SK-N-MC (cell line): ENCODE results near the gene FAAP20.

Experiments used
- DNase-seq: peaks from one replicate; pipeline ENCODE4 v3.0.0-alpha.2; 2011; ENCODE audit warnings: low read depth, low spot score
- H3K27ac ChIP-seq: fragments of 200-600 bp; sonication (generic); 2 replicates; pipeline ENCODE4 v1.5.1; 2016; ENCODE audit warnings: mixed run types
- H3K36me3 ChIP-seq: fragments of 200-600 bp; sonication (generic); 2 replicates; pipeline ENCODE4 v1.6.1; 2017; ENCODE audit warnings: antibody characterized with exemption, low read length, mixed read lengths; ENCODE audit not compliant: insufficient read depth
- H3K4me3 ChIP-seq: fragments of 200-600 bp; sonication (generic); 2 replicates; pipeline ENCODE4 v1.5.1; 2016
- H3K9ac ChIP-seq: fragments of 200-600 bp; sonication (generic); 2 replicates; pipeline ENCODE4 v1.8.0; 2017; ENCODE audit warnings: mixed run types, mixed read lengths; ENCODE audit not compliant: insufficient read length
- H3K9me3 ChIP-seq: fragments of 200-600 bp; sonication (generic); 2 replicates; pipeline ENCODE4 v1.6.1; 2017; ENCODE audit warnings: low read depth, mild to moderate bottlenecking, antibody characterized with exemption, low read length, moderate library complexity, mixed read lengths
- EZH2 ChIP-seq: fragments of 200-600 bp; sonication (generic); IDR thresholded peaks from one replicate; pipeline ENCODE4 v1.6.1; 2017; ENCODE audit warnings: antibody characterized with exemption
- FOXP2 ChIP-seq: optimal IDR thresholded peaks from 2 replicates; pipeline ENCODE3; 2011; ENCODE audit warnings: mild to moderate bottlenecking, moderate library complexity; ENCODE audit not compliant: insufficient read depth; ENCODE audit errors: extremely low read length, control extremely low read depth
- POLR2AphosphoS5 ChIP-seq: IDR thresholded peaks from 2 replicates; pipeline ENCODE4 v1.6.1; 2012; ENCODE audit warnings: mild to moderate bottlenecking, low read depth, low read length, borderline replicate concordance

FAAP20 gene

DNA sequence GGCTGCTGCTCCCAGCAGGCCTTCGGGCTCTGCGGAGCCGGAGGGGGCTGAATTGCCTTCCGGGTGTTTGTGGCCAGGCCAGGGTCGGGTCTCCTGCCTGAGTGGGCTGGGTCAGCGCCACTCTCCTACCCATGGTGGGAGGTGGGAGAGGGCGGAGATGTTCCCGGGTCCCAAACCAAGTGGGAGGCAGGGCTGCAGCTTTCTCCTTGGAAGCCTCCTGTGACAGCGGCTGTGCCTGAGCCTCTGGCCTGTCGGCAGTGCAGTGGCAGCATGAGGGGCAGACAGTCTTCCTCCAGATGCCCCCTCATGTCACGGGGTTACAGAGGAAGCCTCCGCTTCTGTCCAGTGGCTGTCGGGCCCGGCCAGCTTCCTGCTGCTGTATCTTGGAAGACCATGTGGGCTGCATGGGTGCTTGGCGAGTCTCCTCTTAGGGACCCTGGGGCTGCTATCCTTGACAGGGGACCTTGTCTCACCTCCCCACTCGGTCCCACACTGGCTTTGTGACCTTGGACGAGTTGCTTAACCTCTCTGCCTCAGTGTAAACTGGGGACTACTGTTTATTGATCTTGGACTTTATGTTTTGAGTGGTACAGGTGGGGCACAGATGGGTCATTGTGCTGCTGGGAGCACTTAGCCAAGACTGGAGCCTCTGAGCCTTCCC lies 37.8 kb upstream of the FAAP20 start:
- Histone ChIP-seq H3K4me3 (peak overlapping the region; percentile 80), H3K9me3 (no peaks in the 10 kb centered on the region), H3K36me3 (no peaks in the 10 kb centered on the region), H3K9ac (no peak overlapping the region), H3K27ac (peak overlapping the region; percentile 27; the same call in 1 of the 2 replicates)
- no peak for DNase-seq
- TF ChIP-seq EZH2, result no peak
- no peak; the same call in 1 of the 2 replicates for TF ChIP-seq POLR2AphosphoS5
- TF ChIP-seq FOXP2, result no peak

- no peaks in the 10 kb centered on the region for H3K36me3 ChIP-seq
- H3K9me3 ChIP-seq, result no peaks in the 10 kb centered on the region
- H3K9ac ChIP-seq, result peak overlapping the region; percentile 87
- DNase-seq, result no peak
- no peak for TF ChIP-seq FOXP2
- TF ChIP-seq EZH2, result no peak
- TF ChIP-seq POLR2AphosphoS5, result no peak
- peak overlapping the region; percentile 27; the same call in 1 of the 2 replicates for H3K27ac ChIP-seq
- H3K4me3 ChIP-seq, result peak overlapping the region; percentile 80
Observed at GRCh38 chr1:2231532-2232254, 37.1 kb upstream of the FAAP20 start.

- peak overlapping the region; percentile 87 for H3K9ac ChIP-seq
- TF ChIP-seq EZH2, result no peak
- no peak for TF ChIP-seq FOXP2
- TF ChIP-seq POLR2AphosphoS5, result no peak
- peak overlapping the region; percentile 77; the same call in 1 of the 2 replicates for H3K27ac ChIP-seq
- H3K4me3 ChIP-seq, result peak overlapping the region; percentile 80
- DNase-seq, result no peak
- H3K9me3 ChIP-seq, result no peaks in the 10 kb centered on the region
- no peaks in the 10 kb centered on the region for H3K36me3 ChIP-seq
Observed at GRCh38 chr1:2230781-2231531, 36.4 kb upstream of the FAAP20 start.

GRCh38 chr1:2229911-2230731 lies 35.5 kb upstream of the FAAP20 start:
- DNase-seq, result no peak
- H3K4me3 ChIP-seq, result peak overlapping the region; percentile 80
- peak overlapping the region; percentile 87 for H3K9ac ChIP-seq
- TF ChIP-seq EZH2 (no peak), POLR2AphosphoS5 (no peak), FOXP2 (no peak)
- peak overlapping the region; percentile 77 for H3K27ac ChIP-seq
- H3K9me3 ChIP-seq, result no peaks in the 10 kb centered on the region
- no peaks in the 10 kb centered on the region for H3K36me3 ChIP-seq

- peak overlapping the region; percentile 80 for H3K4me3 ChIP-seq
- no peak for DNase-seq
- peak overlapping the region; percentile 87 for H3K9ac ChIP-seq
- H3K27ac ChIP-seq, result no peak overlapping the region
- no peaks in the 10 kb centered on the region for H3K9me3 ChIP-seq
- TF ChIP-seq FOXP2 (no peak), POLR2AphosphoS5 (no peak), EZH2 (no peak)
- no peaks in the 10 kb centered on the region for H3K36me3 ChIP-seq
Observed at GRCh38 chr1:2229037-2229864, 34.7 kb upstream of the FAAP20 start.

GRCh38 chr1:2228694-2229036 lies 34.1 kb upstream of the FAAP20 start:
- H3K36me3 ChIP-seq, result no peaks in the 10 kb centered on the region
- no peak for TF ChIP-seq FOXP2
- no peak for TF ChIP-seq POLR2AphosphoS5
- no peak for TF ChIP-seq EZH2
- no peak overlapping the region for H3K27ac ChIP-seq
- no peaks in the 10 kb centered on the region for H3K9me3 ChIP-seq
- no peak for DNase-seq
- peak overlapping the region; percentile 87 for H3K9ac ChIP-seq
- H3K4me3 ChIP-seq, result peak overlapping the region; percentile 80

DNA sequence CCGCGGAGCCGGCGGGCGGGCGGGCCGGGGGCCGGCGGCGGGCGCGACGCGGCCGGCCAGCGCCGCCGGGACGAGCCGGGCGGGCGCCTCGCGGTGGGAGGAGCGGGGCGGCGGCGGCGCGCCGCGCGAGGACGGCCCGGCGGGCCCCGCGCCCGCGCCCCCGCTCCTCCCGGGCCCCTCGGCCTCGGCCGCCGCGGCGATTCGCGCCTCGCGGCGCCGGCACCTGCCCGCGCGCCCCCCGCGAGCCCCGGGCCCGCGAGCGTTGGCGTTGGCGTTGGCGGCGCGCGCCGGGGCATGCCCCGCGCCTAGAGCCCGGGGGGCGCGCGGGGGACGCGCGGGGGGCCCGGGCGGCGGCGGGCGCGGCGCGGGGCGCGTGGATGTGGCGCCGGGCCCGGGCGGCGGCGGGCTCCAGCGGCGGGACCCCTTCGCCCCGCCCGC lies 33.6 kb upstream of the FAAP20 start, which contains the start of gene SKI:
SKI (plus strand) TSS at position 163 of the 438 bp plus-strand sequence. CDS start 448 bp downstream, outside the sequence.
- peak within 1 kb of the TSS; percentile 80 for H3K4me3 ChIP-seq
- H3K9ac ChIP-seq, result peak within 1 kb of the TSS; percentile 87
- no peaks in the 10 kb centered on the region for H3K9me3 ChIP-seq
- DNase-seq, result no peak
- peak within 1 kb of the TSS; percentile 87 for H3K27ac ChIP-seq
- H3K36me3 ChIP-seq, result no peaks in the 10 kb centered on the region
- TF ChIP-seq EZH2 (no peak), POLR2AphosphoS5 (no peak), FOXP2 (no peak)
